MCF 10A (cell line): ENCODE measurements around the gene PHGDH. TPM values are rescaled to one million over a fixed set of nuclear protein-coding genes. Genes with fewer than 3 reads are reported as not detected.

Experiments
- BruUV-seq: library from RNA; stranded (reverse); fragments of 400-500 nt; replicated peaks from 2 replicates; lab custom pipeline; 2021; lab: Mats Ljungman, UMichigan
- CTCF ChIA-PET: fragments of 300-600 bp; sonication (Branson Sonifier 250); formaldehyde crosslinking; extraction: SDS; loops from one replicate; lab custom pipeline; 2021; ENCODE audit warnings: antibody characterized with exemption, inconsistent platforms; lab: Yijun Ruan, JAX
- POLR2A ChIA-PET: fragments of 300-600, 350-650 bp; sonication (Branson Sonifier 250); formaldehyde crosslinking; extraction: SDS; loops from one replicate; lab custom pipeline; 2020; ENCODE audit warnings: antibody characterized with exemption, inconsistent platforms; lab: Yijun Ruan, JAX
- DNase-seq: peaks from one replicate; pipeline ENCODE4 v3.0.0-alpha.2; 2018; ENCODE audit not compliant: unreplicated experiment
- H3K27ac Mint-ChIP-seq: one replicate; pipeline ENCODE4 v1.8.0; 2022; ENCODE audit warnings: mild to moderate bottlenecking, low read depth, mixed read lengths; ENCODE audit not compliant: unreplicated experiment
- H3K27me3 Mint-ChIP-seq: one replicate; pipeline ENCODE4 v1.8.0; 2022; ENCODE audit warnings: mixed read lengths; ENCODE audit not compliant: insufficient read depth, unreplicated experiment
- H3K36me3 Mint-ChIP-seq: one replicate; pipeline ENCODE4 v1.8.0; 2022; ENCODE audit warnings: mild to moderate bottlenecking, moderate library complexity, mixed read lengths; ENCODE audit not compliant: insufficient read depth, unreplicated experiment
- H3K4me1 Mint-ChIP-seq: one replicate; pipeline ENCODE4 v1.8.0; 2022; ENCODE audit warnings: mixed read lengths; ENCODE audit not compliant: insufficient read depth, unreplicated experiment
- H3K4me3 Mint-ChIP-seq: one replicate; pipeline ENCODE4 v1.8.0; 2022; ENCODE audit warnings: mild to moderate bottlenecking, moderate library complexity, mixed read lengths; ENCODE audit not compliant: unreplicated experiment
- H3K9me3 Mint-ChIP-seq: one replicate; pipeline ENCODE4 v1.8.0; 2022; ENCODE audit warnings: mixed read lengths; ENCODE audit not compliant: unreplicated experiment
- intact Hi-C: fragments of 100-400 bp; cut with micrococcal nuclease; formaldehyde crosslinking; loops from 2 replicates; pipeline ENCODE4 v1.14.1; 2022
- total RNA-seq: library from RNA; stranded (reverse); gene quantifications from 2 replicates; pipeline ENCODE4 v1.2.3, GENCODE V29; 2022
- TF ChIP-seq, protein P1 (sequence below): fragments of 200-600 bp; IDR thresholded peaks from one replicate; pipeline ENCODE4 v1.8.0; 2022; ENCODE audit warnings: antibody characterized with exemption, mild to moderate bottlenecking; ENCODE audit not compliant: unreplicated experiment

Gene PHGDH
- total RNA-seq, 1 experiment from 2014 or later = 198 TPM

DNA sequence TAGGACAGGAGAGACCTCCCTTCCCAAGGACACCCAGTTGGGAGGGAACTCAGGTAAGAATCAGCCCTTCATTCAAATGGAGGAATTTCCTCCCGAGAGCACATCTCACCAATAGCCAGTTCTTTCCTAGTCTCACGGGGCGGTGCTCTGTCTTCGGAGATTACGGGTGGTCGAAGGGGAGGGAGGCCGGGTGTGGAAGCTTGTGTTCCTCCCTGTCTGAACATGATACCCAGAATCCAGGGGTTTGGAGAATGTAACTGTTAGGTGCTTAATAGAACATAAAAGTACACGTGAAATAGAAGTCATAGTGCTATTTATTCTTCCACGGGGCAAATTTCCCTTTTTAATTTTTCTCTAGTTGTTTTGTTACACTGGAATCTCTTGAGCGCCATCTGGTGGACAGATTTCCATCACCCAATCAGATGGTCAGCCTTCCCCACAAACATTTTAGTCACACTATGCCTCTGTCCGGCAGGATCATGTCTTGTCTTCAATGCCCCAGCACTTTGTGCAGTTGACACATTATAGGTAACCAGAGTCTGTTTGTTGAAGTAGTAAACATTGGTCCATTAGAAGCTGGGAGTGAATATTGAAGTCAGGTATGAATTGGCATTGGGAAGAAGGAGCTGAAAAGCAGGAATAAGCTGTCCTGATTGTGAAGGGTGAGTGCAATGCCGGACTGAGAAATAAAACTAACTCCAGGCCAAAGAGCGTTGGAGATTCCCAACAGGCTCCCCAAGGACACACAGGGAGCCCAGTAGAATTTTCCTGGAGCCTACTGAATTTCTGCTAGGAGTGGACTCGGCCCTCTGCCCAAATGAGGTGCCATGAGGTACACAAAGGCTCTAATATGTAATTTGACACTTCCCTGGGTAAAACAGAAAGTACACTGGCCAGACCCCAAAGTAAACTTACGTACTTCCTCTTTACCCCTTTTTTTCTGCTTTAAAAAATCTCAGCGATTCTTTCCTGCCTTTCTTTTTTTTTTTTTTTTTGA lies 36.1 kb upstream of the PHGDH start:
- intact Hi-C loops = loop anchor here (1.0 to 5.0 kb wide), 2 partner anchors 62 to 67 kb away; no protein-coding TSS in a partner anchor
- Mint-ChIP-seq H3K27ac (peak overlapping the region; percentile 28), H3K4me1 (peaks cover 21% of the 10 kb centered on the region), H3K36me3 (no peaks in the 10 kb centered on the region), H3K4me3 (peak overlapping the region; percentile 67), H3K27me3 (no peaks in the 10 kb centered on the region), H3K9me3 (no peaks in the 10 kb centered on the region)
- DNase-seq = peak; percentile 92
- TF ChIP-seq, protein P1, sequence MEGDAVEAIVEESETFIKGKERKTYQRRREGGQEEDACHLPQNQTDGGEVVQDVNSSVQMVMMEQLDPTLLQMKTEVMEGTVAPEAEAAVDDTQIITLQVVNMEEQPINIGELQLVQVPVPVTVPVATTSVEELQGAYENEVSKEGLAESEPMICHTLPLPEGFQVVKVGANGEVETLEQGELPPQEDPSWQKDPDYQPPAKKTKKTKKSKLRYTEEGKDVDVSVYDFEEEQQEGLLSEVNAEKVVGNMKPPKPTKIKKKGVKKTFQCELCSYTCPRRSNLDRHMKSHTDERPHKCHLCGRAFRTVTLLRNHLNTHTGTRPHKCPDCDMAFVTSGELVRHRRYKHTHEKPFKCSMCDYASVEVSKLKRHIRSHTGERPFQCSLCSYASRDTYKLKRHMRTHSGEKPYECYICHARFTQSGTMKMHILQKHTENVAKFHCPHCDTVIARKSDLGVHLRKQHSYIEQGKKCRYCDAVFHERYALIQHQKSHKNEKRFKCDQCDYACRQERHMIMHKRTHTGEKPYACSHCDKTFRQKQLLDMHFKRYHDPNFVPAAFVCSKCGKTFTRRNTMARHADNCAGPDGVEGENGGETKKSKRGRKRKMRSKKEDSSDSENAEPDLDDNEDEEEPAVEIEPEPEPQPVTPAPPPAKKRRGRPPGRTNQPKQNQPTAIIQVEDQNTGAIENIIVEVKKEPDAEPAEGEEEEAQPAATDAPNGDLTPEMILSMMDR = peak; percentile 77
- CTCF ChIA-PET = interaction anchor here (0.6 to 9.6 kb wide), 44 partner anchors 8 to 292 kb away, joined by 3 to 260 read pairs (median 4); partner anchors contain the start of genes PHGDH and ZNF697
- no TSS peak for BruUV-seq
- POLR2A ChIA-PET = interaction anchor here (0.6 to 8.7 kb wide), 13 partner anchors 11 to 1312 kb away, joined by 3 to 161 read pairs (median 7); partner anchors contain the start of genes PHGDH and ZNF697

DNA sequence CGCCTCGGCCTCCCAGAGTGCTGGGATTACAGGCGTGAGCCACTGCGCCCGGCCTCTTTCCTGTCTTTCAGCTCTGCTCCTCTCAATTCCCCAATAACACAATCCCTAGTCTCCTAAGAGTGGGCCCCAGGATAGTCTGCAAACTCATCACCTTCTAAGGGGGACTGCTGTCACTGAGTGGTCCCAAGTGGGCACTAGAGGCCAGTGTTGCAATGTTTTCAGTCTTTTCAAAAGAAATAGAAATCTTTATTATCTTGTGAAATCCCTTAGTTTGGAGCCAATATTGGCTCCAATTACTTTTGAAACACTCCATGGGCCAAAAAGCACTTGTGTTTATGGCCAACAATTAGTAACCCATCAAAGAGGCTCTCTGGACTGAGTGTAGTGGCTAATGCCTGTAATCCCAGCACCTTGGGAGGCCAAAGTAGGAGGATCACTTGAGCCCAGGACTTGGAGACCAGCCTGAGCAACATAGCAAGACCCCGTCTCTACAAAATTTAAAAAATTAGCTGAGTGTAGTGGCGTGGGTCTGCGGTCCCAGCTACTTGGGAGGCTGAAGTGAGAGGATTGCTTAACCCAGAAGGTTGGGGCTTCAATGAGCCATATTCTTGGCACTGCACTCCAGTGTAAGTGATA lies 35.0 kb upstream of the PHGDH start:
- ChIA-PET POLR2A (interaction anchor here (1.2 to 8.7 kb wide), 6 partner anchors 10 to 65 kb away, joined by 3 to 161 read pairs (median 8); partner anchors contain the start of genes PHGDH and ZNF697), CTCF (interaction anchor here (0.6 to 9.6 kb wide), 10 partner anchors 7 to 676 kb away, joined by 4 to 260 read pairs (median 6); partner anchors contain the start of gene ZNF697)
- TF ChIP-seq, protein P1 = no peak
- BruUV-seq = no TSS peak
- Mint-ChIP-seq H3K4me3 (no peak overlapping the region), H3K36me3 (no peaks in the 10 kb centered on the region), H3K27me3 (no peaks in the 10 kb centered on the region), H3K27ac (no peak overlapping the region), H3K9me3 (no peaks in the 10 kb centered on the region), H3K4me1 (peaks cover 21% of the 10 kb centered on the region)
- DNase-seq = peak; percentile 6
- intact Hi-C loops = loop anchor here (5.0 kb wide), 1 partner anchor 66 kb away; no protein-coding TSS in a partner anchor

DNA sequence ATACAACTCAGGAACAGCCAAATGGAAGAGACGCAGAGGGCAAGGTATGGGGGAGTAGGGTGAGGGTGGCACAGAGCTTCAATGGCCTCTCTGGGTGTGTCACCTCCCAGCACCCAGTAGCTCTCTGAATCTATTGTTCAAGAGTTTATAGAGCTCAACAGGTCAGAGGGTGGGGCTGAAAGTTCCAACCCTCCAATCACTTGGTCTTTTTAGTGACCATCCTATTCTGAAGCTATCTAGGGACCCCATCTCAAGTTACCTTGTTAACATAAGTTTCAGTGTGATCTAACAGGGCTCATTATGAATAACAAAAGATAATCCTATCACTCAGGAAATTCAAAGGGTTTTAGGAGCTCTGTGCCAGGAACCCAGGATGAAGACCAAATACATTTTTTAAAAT lies 32.5 kb upstream of the PHGDH start:
- CTCF ChIA-PET = interaction anchor here (1.8 to 9.6 kb wide), 3 partner anchors 57 to 203 kb away, joined by 6 to 260 read pairs (median 134); no protein-coding TSS in a partner anchor
- no peak overlapping the region for H3K27ac Mint-ChIP-seq

More for the DNA sequence above, 32.5 kb upstream of the PHGDH start:
- POLR2A ChIA-PET = interaction anchor here (0.6 to 8.7 kb wide), 3 partner anchors 8 to 174 kb away, joined by 3 to 161 read pairs (median 4); partner anchors contain the start of gene ZNF697
- DNase-seq = no peak
- Mint-ChIP-seq H3K36me3 (no peaks in the 10 kb centered on the region), H3K4me3 (no peak overlapping the region), H3K9me3 (no peaks in the 10 kb centered on the region), H3K4me1 (peaks cover 10% of the 10 kb centered on the region), H3K27me3 (no peaks in the 10 kb centered on the region)
- TF ChIP-seq, protein P1 = no peak
- no TSS peak for BruUV-seq
- intact Hi-C loops = loop anchor here (5.0 kb wide), 1 partner anchor 63 kb away; no protein-coding TSS in a partner anchor
